Upper lobe of right lung (tissue), 1 donor: Measurements from ENCODE around the gene MAP1LC3A. TPM values are rescaled to one million over a fixed set of nuclear protein-coding genes. Genes with fewer than 3 reads are reported as not detected.

Experiments used
- ATAC-seq: fragments of 200-7000 bp; cut with Tn5 transposase; one replicate; pipeline ENCODE4 v1.9.1; 2020; ENCODE audit warnings: mild to moderate bottlenecking, moderate library complexity
- DNase-seq: peaks from one replicate; pipeline ENCODE4 v3.0.0-alpha.2; 2020
- H3K27ac ChIP-seq: fragments of 200-600 bp; one replicate; pipeline ENCODE4 v1.8.0; 2022
- H3K27me3 ChIP-seq: fragments of 200-600 bp; one replicate; pipeline ENCODE4 v1.8.0; 2022; ENCODE audit warnings: mild to moderate bottlenecking
- H3K36me3 ChIP-seq: fragments of 200-600 bp; one replicate; pipeline ENCODE4 v1.8.0; 2022
- H3K4me1 ChIP-seq: fragments of 200-600 bp; one replicate; pipeline ENCODE4 v1.8.0; 2022
- H3K4me3 ChIP-seq: fragments of 200-600 bp; one replicate; pipeline ENCODE4 v1.8.0; 2022; ENCODE audit warnings: mild to moderate bottlenecking
- H3K9me3 ChIP-seq: fragments of 200-600 bp; one replicate; pipeline ENCODE4 v1.8.0; 2022
- intact Hi-C: fragments of 100-400 bp; cut with DNase I; formaldehyde crosslinking; loops from one replicate; pipeline ENCODE4 v1.11.0; 2022
- total RNA-seq: library from RNA; stranded (reverse); fragmentation: NEBNext Ultra II Directional; extraction: Animal tissue kit (Norgen Biotek cat#: 25700); gene quantifications from one replicate; pipeline ENCODE4 v1.2.1, GENCODE V29; 2021
- TF ChIP-seq, protein P1 (sequence below): fragments of 200-600 bp; IDR thresholded peaks from one replicate; pipeline ENCODE4 v1.8.0; 2022; ENCODE audit warnings: antibody characterized with exemption
- donor health status: DM: no; HTN: yes; CAD: no; lungs with severe emphysema.

The MAP1LC3A gene
- total RNA-seq, 1 donor from 2014 or later: 45.9 TPM

DNA sequence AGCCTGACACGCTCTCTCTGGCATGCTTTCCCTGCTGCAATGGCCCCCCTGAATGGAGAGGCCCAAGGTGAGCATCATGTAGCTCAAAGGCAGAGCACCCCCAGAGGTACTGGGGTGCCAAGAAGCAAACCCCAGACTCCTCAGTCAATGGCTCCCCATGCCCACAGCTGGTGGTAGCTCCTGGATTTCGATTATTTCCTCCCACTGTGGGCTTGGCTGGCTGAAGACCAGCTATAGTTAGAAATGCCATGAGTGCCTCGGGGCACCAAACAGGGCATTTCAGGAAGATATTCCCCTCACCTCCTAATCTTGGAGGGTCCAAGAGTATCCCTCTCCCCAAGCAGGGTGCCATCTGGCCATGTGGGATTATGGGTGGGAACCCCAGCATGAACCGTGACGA lies 16.8 kb downstream of the MAP1LC3A start:
- TF ChIP-seq, protein P1, sequence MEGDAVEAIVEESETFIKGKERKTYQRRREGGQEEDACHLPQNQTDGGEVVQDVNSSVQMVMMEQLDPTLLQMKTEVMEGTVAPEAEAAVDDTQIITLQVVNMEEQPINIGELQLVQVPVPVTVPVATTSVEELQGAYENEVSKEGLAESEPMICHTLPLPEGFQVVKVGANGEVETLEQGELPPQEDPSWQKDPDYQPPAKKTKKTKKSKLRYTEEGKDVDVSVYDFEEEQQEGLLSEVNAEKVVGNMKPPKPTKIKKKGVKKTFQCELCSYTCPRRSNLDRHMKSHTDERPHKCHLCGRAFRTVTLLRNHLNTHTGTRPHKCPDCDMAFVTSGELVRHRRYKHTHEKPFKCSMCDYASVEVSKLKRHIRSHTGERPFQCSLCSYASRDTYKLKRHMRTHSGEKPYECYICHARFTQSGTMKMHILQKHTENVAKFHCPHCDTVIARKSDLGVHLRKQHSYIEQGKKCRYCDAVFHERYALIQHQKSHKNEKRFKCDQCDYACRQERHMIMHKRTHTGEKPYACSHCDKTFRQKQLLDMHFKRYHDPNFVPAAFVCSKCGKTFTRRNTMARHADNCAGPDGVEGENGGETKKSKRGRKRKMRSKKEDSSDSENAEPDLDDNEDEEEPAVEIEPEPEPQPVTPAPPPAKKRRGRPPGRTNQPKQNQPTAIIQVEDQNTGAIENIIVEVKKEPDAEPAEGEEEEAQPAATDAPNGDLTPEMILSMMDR: no peak
- ATAC-seq (no peak), DNase-seq (no peak)
- H3K4me3 ChIP-seq: no peak overlapping the region
- no peaks in the 10 kb centered on the region for H3K9me3 ChIP-seq
- H3K27ac ChIP-seq: no peak overlapping the region
- H3K36me3 ChIP-seq: no peaks in the 10 kb centered on the region
- intact Hi-C loops: no loop called here
- H3K4me1 ChIP-seq: no peaks in the 10 kb centered on the region
- no peaks in the 10 kb centered on the region for H3K27me3 ChIP-seq

DNA sequence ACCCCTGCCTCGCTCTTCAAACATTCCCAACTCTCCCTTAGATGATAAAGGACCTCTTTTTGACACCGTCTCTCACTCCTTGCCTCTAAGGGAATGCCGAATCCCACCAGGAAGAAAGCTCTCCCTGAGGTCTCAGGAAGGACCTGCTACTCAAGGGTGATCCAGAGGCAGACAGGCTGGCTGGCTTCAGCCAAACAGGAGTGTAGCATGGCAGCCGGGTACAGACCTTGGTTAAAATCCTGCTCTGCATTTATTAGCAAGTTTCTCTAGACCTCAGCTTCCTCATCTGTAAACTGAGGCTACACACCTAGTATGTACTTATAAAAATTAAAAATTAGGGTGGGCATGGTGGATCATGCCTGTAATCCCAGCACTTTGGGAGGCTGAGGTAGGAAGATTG lies 17.2 kb downstream of the MAP1LC3A start:
- H3K4me3 ChIP-seq: no peak overlapping the region
- ATAC-seq: no peak
- TF ChIP-seq, protein P1: no peak
- H3K27ac ChIP-seq: no peak overlapping the region
- H3K27me3 ChIP-seq: no peaks in the 10 kb centered on the region
- no peak for DNase-seq
- intact Hi-C loops: no loop called here
- no peaks in the 10 kb centered on the region for H3K4me1 ChIP-seq
- no peaks in the 10 kb centered on the region for H3K9me3 ChIP-seq
- no peaks in the 10 kb centered on the region for H3K36me3 ChIP-seq

DNA sequence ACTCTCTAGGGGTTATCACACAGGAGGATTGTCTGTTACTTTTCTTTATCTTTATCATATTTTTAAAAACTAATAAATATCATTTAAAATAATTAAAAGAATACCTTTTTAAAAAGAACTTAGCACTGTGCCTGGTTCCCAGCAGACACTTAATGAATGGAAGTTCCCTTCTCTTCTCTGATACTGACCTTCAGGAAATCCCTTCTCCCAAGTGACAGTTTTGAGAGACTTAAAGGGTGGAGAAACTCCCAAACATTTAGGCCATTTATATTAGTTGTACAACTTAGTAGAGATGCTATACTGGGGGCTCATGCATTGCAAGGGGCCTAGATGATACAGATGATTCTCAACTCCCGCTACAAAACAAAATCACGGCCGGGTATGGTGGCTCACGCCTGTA lies 18.5 kb downstream of the MAP1LC3A start:
- intact Hi-C loops: no loop called here
- H3K27ac ChIP-seq: no peak overlapping the region
- TF ChIP-seq, protein P1: no peak
- H3K27me3 ChIP-seq: no peaks in the 10 kb centered on the region
- no peaks in the 10 kb centered on the region for H3K9me3 ChIP-seq
- ATAC-seq (no peak), DNase-seq (no peak)
- H3K36me3 ChIP-seq: no peaks in the 10 kb centered on the region
- peaks cover 8% of the 10 kb centered on the region for H3K4me1 ChIP-seq
- no peak overlapping the region for H3K4me3 ChIP-seq

DNA sequence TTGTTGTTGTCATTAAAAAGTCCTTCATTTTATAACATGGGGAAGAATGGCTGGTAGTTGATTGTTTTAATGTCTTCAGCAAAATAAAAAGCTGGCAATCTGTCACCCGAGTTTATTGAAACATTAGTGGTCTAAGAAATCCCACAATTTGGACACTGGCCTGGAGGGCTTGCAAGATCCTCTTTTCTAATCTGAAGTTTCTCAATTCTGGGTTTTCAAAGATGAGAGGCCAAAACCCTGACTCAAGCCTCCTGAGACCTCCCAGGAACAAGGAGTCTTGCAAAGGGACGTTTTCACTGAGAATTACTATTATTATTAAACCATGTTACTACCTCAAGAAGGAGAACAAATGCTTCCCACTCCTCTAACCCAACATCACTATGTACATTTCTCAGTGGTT lies 19.5 kb downstream of the MAP1LC3A start:
- DNase-seq (no peak), ATAC-seq (no peak)
- TF ChIP-seq, protein P1: no peak
- Histone ChIP-seq H3K4me1 (peaks cover 8% of the 10 kb centered on the region), H3K27me3 (no peaks in the 10 kb centered on the region), H3K9me3 (no peaks in the 10 kb centered on the region), H3K36me3 (no peaks in the 10 kb centered on the region), H3K27ac (peak overlapping the region; percentile 7), H3K4me3 (no peak overlapping the region)
- intact Hi-C loops: no loop called here

DNA sequence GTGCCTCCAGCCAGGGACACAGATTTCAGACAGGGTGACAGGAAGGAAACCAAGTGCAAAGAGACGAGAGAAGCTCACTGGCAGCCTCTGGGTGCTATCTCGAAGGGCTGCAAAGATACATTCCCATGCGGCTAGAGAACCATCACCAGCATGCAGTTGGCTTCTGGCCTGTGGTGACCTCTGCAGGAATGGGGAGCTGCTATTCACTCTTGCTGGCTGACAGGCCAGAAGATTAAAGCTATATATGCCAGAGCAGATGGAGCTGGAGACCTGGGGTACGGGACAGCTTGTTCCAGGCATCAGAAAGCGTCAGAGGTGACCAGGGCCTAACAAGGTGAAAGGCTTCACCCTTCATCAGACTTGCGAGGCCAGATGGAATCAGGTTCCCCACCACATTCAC lies 20.0 kb downstream of the MAP1LC3A start:
- intact Hi-C loops: no loop called here
- Histone ChIP-seq H3K27ac (peak overlapping the region; percentile 7), H3K36me3 (no peaks in the 10 kb centered on the region), H3K4me3 (no peak overlapping the region), H3K27me3 (no peaks in the 10 kb centered on the region), H3K9me3 (no peaks in the 10 kb centered on the region), H3K4me1 (peaks cover 8% of the 10 kb centered on the region)
- ATAC-seq (no peak), DNase-seq (no peak)
- TF ChIP-seq, protein P1: no peak
